OCI-LY3 (cell line): ENCODE results near the gene S100B.

Experiments used
- CTCF ChIP-seq: fragments of 200-600, 300-600 bp; sonication (generic); IDR thresholded peaks from 2 replicates; pipeline ENCODE4 v1.5.1; 2014; ENCODE audit warnings: antibody characterized with exemption, low read length, low read depth
- EZH2phosphoT487 ChIP-seq: fragments of 200-600 bp; shearing (Covaris generic); IDR thresholded peaks from 2 replicates; pipeline ENCODE4 v1.6.1; 2018; ENCODE audit warnings: antibody characterized with exemption, mixed run types, low read depth

DNA sequence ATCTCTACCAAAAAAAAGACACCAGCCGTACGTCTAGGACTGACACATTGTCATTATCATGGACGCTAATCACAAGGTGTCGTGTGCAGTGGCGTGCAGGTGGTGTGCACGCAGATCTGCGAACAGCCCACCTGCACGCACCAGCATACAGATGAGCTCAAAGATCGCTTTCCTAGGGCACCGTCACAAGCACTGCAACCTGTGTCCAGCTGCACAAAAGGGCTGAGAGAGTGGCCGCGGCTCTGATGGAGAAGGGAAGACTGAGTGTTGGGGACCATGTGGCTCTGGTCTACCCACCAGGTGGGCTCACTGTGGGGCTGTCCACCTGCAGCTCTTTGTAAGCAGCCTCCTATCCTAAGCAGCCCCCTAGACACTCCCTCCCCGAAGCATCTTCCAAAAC is 50.9 kb downstream of the S100B start:
- no peak for TF ChIP-seq CTCF
- TF ChIP-seq EZH2phosphoT487, result no peak
